ENCODE data around the gene TCOF1.

The TCOF1 gene

DNA sequence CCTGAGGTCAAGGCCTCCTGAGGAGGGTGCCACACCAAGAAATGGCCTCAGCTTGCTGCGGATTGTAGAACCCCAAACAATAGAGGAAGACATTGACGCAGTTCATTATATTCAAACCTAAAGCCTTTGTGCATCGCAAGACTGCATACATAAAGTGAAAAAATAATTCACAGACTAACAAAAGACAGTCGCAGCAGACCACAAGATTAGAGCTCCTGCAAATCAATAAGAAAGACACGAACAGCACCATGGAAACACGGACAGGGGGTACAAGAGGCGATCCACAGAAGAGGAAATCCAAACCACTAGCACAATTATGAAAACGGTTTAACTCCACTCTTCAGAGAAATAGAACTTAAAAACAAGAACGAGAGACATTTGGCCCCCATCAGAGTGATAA lies 10.0 kb upstream of the TCOF1 start:
- no peak overlapping the region for H3K27ac ChIP-seq (ENCODE audit: insufficient read depth, low read depth, low read length, poor library complexity, severe bottlenecking)
- H3K27me3 ChIP-seq (ENCODE audit: control insufficient read depth, insufficient read depth, low read length, poor library complexity, severe bottlenecking), result no peaks in the 10 kb centered on the region
- H3K9me3 ChIP-seq (ENCODE audit: control insufficient read depth, low read length), result no peaks in the 10 kb centered on the region
- no peak overlapping the region for H3K4me3 ChIP-seq (ENCODE audit: insufficient read depth, low read depth, low read length)
- no peaks in the 10 kb centered on the region for H3K36me3 ChIP-seq (ENCODE audit: control insufficient read depth, insufficient read depth, low read length)
- peaks cover 20% of the 10 kb centered on the region for H3K4me1 ChIP-seq (ENCODE audit: control insufficient read depth, insufficient read depth, low read length)
- WGBS, 2 experiments, result 92 to 93% methylated on average over 9 of the region's 9 CpGs

DNA sequence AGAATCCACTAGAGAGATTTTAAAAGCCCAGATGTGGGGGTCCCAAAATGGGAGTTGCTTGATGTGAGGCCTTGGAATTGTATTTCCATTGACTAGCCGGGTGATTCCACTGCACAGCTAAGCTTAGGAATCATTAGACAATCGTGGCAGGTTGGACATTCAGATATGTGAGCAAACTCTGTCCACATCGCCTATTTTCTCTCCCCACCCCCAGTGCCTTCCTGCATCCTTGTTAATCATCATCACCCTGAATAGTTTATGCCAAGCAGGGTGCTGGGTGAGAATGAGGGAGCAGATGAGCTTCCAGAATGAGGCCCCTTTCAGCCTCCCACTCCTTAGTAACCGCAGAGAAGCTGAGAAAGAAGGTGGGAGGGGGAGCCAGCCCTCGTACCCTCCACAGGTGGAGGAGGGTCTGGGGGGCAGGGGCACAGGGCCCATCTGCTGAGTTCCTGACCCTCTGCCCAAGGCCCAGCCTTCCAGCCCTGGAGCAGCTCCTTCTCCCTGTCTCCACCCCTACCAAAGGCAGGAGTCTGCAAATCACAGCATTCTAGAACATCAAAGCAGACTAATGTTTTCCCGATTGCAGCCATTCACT lies 7.7 kb upstream of the TCOF1 start:
- 80 to 84% methylated on average over 6 of the region's 6 CpGs for WGBS, 2 experiments
- no peak overlapping the region for H3K4me3 ChIP-seq (ENCODE audit: insufficient read depth, low read depth, low read length)
- H3K27me3 ChIP-seq (ENCODE audit: control insufficient read depth, insufficient read depth, low read length, poor library complexity, severe bottlenecking), result no peaks in the 10 kb centered on the region
- H3K4me1 ChIP-seq (ENCODE audit: control insufficient read depth, insufficient read depth, low read length), result peaks cover 15% of the 10 kb centered on the region
- H3K27ac ChIP-seq (ENCODE audit: insufficient read depth, low read depth, low read length, poor library complexity, severe bottlenecking), result no peak overlapping the region
- H3K9me3 ChIP-seq (ENCODE audit: control insufficient read depth, low read length), result no peaks in the 10 kb centered on the region
- H3K36me3 ChIP-seq (ENCODE audit: control insufficient read depth, insufficient read depth, low read length), result no peaks in the 10 kb centered on the region

DNA sequence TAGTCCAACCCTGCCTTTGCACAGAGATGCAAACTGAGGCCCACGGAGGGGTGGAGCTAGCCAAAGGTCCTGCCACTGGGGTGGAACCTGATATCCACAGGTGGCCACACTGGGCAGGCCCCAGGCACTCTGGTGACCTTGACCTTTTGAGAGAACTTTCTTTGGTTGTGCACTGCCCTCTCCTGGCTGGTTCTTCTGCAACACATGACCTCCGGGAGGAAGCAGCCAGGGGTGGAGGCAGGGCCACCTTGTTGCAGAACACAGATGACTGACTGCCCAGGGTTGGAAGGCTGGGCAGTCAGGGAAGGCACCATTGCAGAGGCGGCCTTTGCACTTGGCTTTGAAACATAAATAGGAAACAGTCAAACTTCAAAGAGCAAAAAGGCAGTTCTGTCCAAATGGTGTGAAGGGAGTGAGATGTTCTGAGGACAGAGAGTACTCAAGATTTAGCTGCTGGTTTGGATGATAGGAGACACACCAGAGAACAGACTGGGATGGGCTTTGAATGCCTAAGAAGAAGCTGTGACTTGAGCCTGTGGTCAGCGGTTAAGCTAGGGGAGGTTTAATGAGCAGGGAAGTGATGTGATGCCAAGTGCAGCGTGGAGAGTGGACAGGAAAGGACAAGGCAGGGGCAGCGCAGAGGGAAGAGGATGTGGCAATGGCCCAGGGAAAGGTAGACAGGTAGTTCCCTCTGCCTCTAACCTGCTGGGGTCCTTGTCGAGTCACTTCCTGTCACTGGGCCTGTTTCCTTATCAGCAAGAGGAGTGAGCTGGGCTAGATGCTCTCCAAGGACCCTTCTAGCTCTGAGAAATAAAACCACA lies 6.8 kb upstream of the TCOF1 start:
- Histone ChIP-seq H3K27me3 (ENCODE audit: control insufficient read depth, insufficient read depth, low read length, poor library complexity, severe bottlenecking) (no peaks in the 10 kb centered on the region), H3K36me3 (ENCODE audit: control insufficient read depth, insufficient read depth, low read length) (no peaks in the 10 kb centered on the region), H3K4me1 (ENCODE audit: control insufficient read depth, insufficient read depth, low read length) (peaks cover 13% of the 10 kb centered on the region), H3K9me3 (ENCODE audit: control insufficient read depth, low read length) (no peaks in the 10 kb centered on the region), H3K27ac (ENCODE audit: insufficient read depth, low read depth, low read length, poor library complexity, severe bottlenecking) (no peak overlapping the region), H3K4me3 (ENCODE audit: insufficient read depth, low read depth, low read length) (no peak overlapping the region)
- 52% methylated on average over 7 of the region's 7 CpGs for WGBS, 2 experiments

DNA sequence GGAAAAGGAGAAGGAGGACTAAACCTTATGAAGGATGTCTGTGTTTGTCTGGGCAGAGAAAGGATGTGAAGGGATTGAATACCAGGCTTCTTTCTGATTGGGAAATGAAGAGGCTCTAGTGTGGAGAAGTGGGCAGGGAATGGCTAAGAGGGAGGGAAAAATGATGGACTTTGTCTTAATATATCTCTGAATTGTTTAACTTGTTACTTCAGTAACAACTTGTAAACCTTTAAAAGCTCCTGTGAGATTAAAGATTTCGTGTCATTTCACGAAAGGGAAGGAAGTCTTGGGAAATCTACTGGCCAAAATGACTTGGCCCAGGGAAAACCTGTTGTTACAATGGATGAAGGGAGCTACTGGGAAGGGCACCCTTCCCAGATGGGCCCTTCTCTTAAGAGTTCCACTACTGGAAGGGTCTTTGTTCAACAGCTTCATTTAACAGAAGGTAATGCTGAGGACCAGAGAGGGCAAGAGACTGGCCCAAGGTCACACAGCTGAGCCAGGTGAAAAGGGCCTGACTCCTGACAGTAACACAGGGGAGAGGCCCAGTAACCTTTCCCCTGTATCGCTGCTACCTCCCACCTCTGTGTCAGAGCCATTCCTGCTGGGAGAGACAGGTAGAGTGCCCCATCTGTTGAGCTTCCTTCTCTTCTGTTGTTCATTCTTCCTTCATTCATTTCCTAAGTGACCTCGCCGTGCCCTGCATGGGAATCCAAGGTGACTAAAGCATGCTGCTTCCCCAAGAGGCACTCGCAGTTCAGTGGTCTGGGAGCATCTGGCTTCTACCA lies 5.1 kb upstream of the TCOF1 start:
- no peak overlapping the region for H3K4me3 ChIP-seq (ENCODE audit: insufficient read depth, low read depth, low read length)
- WGBS, 2 experiments, result 71 to 78% methylated on average over 6 of the region's 6 CpGs
- H3K27ac ChIP-seq (ENCODE audit: insufficient read depth, low read depth, low read length, poor library complexity, severe bottlenecking), result no peak overlapping the region
- H3K4me1 ChIP-seq (ENCODE audit: control insufficient read depth, insufficient read depth, low read length), result peaks cover under 1% of the 10 kb centered on the region
- H3K9me3 ChIP-seq (ENCODE audit: control insufficient read depth, low read length), result no peaks in the 10 kb centered on the region
- H3K36me3 ChIP-seq (ENCODE audit: control insufficient read depth, insufficient read depth, low read length), result no peaks in the 10 kb centered on the region
- no peaks in the 10 kb centered on the region for H3K27me3 ChIP-seq (ENCODE audit: control insufficient read depth, insufficient read depth, low read length, poor library complexity, severe bottlenecking)

DNA sequence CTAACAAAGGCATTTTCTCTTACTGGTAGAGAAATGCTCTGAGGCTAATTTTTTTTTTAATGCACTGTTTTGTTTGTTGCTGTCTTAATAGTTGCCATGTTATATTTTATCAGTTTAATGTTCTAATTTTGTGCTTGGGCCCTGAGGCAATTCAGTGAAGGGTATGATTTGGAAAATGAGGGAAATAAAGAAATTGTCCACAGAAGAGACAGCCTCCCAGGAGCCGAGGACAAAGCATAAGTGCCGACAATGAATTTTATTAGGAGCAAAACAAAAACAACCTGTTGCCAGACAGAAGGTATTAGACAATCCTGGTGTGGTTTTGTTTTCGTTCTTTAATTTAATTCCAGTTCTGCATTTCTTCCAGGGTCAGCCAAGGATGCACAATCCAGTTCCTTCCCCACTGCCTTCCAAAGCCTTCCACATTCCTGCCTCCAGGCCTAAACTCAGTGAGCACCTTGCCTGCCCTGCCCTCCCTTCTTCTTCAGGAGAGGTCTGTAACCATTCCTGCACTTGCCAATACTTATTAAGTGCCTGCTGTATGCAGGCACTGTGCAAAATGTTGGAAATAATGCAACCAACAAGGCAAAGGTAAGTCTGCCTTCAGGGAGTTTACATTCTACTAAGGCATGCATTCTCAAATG lies 4.3 kb upstream of the TCOF1 start:
- H3K9me3 ChIP-seq (ENCODE audit: control insufficient read depth, low read length), result no peaks in the 10 kb centered on the region
- H3K4me3 ChIP-seq (ENCODE audit: insufficient read depth, low read depth, low read length), result no peak overlapping the region
- no peaks in the 10 kb centered on the region for H3K4me1 ChIP-seq (ENCODE audit: control insufficient read depth, insufficient read depth, low read length)
- no peaks in the 10 kb centered on the region for H3K27me3 ChIP-seq (ENCODE audit: control insufficient read depth, insufficient read depth, low read length, poor library complexity, severe bottlenecking)
- 94 to 97% methylated on average over 3 of the region's 3 CpGs for WGBS, 2 experiments
- H3K27ac ChIP-seq (ENCODE audit: insufficient read depth, low read depth, low read length, poor library complexity, severe bottlenecking), result no peak overlapping the region
- no peaks in the 10 kb centered on the region for H3K36me3 ChIP-seq (ENCODE audit: control insufficient read depth, insufficient read depth, low read length)

DNA sequence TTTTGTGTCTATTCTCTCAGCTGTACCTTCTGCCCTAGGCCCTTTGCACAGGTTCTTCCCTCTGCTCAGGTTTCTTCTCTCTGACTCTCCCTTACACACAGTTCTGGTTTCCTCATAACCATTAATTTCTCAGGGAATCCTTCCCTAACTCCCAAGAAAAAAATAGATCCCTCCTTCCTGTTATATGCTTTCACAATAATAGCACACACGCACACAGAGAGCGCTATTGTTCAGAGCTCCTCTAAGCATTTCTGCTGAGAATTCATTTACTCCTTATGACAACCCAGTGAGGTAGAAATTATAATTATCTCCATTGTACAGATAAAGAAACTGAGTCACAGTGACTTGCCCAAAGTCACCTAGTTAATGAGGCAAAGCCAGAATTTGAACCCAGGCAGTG lies 1.7 kb upstream of the TCOF1 start:
- H3K4me3 ChIP-seq (ENCODE audit: insufficient read depth, low read depth, low read length), result no peak overlapping the region
- H3K27ac ChIP-seq (ENCODE audit: insufficient read depth, low read depth, low read length, poor library complexity, severe bottlenecking), result no peak overlapping the region
- no peaks in the 10 kb centered on the region for H3K27me3 ChIP-seq (ENCODE audit: control insufficient read depth, insufficient read depth, low read length, poor library complexity, severe bottlenecking)
- no peaks in the 10 kb centered on the region for H3K9me3 ChIP-seq (ENCODE audit: control insufficient read depth, low read length)
- H3K4me1 ChIP-seq (ENCODE audit: control insufficient read depth, insufficient read depth, low read length), result no peaks in the 10 kb centered on the region
- WGBS, 2 experiments, result 93 to 97% methylated on average over 2 of the region's 2 CpGs
- H3K36me3 ChIP-seq (ENCODE audit: control insufficient read depth, insufficient read depth, low read length), result peaks cover 6% of the 10 kb centered on the region

DNA sequence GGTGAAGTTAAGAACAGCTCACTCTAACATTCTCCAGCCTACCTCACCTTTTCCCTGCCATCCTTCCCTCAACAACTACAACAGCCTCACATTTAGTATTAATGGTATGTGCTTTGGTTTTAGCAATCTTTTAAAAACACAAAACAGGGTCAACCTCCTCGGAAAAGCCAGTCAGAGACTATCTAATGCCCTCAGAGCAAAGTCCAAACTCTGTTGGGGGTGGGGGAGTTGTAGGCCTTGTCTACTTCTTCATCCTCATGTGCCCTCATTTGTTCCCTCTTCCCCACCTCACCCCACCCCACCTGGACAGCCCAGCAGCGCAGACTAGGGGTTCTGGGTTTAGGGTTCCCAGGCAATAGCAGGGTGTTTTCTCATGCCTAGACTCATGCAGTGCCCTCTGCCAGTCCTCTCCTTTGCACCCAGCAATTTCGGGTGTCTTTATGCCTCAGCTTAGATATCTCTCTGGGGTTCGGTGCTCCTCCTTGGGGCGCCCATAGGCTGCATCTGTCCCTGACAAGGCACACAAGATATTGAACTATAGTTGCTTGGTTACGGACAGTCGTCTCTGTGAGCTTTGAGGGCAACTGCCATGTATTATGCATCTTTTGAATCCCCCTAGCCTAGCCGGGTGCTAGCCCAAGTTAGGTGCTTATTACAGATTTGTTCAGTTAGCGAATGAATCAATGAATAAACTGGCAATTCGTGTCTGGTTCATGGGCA lies 762 bp upstream of the TCOF1 start:
- H3K27me3 ChIP-seq (ENCODE audit: control insufficient read depth, insufficient read depth, low read length, poor library complexity, severe bottlenecking), result no peaks in the 10 kb centered on the region
- no peaks in the 10 kb centered on the region for H3K9me3 ChIP-seq (ENCODE audit: control insufficient read depth, low read length)
- peak overlapping the region; percentile 0 for H3K4me3 ChIP-seq (ENCODE audit: insufficient read depth, low read depth, low read length)
- H3K36me3 ChIP-seq (ENCODE audit: control insufficient read depth, insufficient read depth, low read length), result peaks cover 6% of the 10 kb centered on the region
- H3K4me1 ChIP-seq (ENCODE audit: control insufficient read depth, insufficient read depth, low read length), result no peaks in the 10 kb centered on the region
- no peak overlapping the region for H3K27ac ChIP-seq (ENCODE audit: insufficient read depth, low read depth, low read length, poor library complexity, severe bottlenecking)
- WGBS, 2 experiments, result 80 to 86% methylated on average over 9 to 10 of the region's 10 CpGs

DNA sequence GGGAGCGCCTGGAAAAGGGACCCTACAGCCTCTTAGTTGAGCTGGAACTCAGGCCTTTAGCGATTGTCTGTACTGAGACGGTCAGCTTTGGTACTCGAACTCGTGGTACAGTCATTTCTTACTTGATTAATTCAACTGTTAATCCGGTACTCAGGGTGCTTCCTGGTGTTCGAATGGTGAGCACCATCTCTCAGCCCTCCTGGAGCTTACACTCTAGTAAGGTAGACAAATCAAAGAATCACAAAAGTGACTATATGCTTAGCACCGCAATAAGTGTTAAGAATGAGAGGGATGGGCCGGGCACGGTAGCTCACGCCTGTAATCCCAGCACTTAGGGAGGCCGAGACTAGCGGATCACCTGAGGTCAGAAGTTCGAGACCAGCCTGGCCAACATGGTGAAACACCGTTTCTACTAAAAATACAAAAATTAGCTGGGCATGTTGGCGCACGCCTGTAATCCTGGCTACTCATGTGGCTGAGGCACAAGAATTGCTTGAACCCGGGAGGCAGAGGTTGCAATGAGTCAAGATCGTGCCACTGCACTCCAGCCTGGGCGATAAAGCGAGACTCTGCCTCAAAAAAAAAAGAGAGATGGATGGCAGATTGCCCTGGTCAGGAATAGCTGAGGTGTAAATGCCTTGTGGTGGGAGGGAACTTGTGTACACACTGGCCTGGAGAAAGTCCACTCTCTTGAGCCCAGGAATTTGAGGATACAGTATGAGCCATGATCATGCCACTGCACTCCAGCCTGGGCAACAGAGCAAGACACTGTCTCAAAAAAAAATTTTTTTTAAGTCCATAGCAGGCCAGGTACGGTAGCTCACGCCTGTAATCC lies 981 bp downstream of the TCOF1 start:
- no peaks in the 10 kb centered on the region for H3K27me3 ChIP-seq (ENCODE audit: control insufficient read depth, insufficient read depth, low read length, poor library complexity, severe bottlenecking)
- no peaks in the 10 kb centered on the region for H3K9me3 ChIP-seq (ENCODE audit: control insufficient read depth, low read length)
- no peaks in the 10 kb centered on the region for H3K4me1 ChIP-seq (ENCODE audit: control insufficient read depth, insufficient read depth, low read length)
- WGBS, 2 experiments, result 54 to 55% methylated on average over 23 of the region's 23 CpGs
- no peak overlapping the region for H3K27ac ChIP-seq (ENCODE audit: insufficient read depth, low read depth, low read length, poor library complexity, severe bottlenecking)
- peak overlapping the region; percentile 58 for H3K4me3 ChIP-seq (ENCODE audit: insufficient read depth, low read depth, low read length)
- H3K36me3 ChIP-seq (ENCODE audit: control insufficient read depth, insufficient read depth, low read length), result peaks cover 18% of the 10 kb centered on the region

DNA sequence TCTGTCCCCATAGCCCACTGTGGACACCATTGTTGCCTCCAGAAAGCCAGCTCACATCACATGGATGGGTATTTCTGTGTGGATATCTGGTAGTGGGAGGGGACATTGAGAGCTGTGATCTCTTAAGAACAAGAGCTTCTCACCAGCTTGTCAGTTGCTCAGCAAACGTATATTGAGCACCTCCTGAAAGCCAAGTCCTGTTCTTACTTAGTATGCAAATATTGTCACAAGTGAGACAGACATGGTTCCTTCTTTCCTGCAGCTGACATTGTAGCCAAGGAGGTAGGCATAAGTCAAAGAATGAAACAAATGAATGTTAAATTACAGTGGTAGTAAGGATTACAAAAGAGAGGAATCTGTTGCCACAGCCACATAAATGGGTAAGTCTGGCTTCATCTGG lies 3.8 kb downstream of the TCOF1 start:
- Histone ChIP-seq H3K27ac (ENCODE audit: insufficient read depth, low read depth, low read length, poor library complexity, severe bottlenecking) (no peak overlapping the region), H3K4me1 (ENCODE audit: control insufficient read depth, insufficient read depth, low read length) (no peaks in the 10 kb centered on the region), H3K27me3 (ENCODE audit: control insufficient read depth, insufficient read depth, low read length, poor library complexity, severe bottlenecking) (no peaks in the 10 kb centered on the region), H3K9me3 (ENCODE audit: control insufficient read depth, low read length) (no peaks in the 10 kb centered on the region), H3K4me3 (ENCODE audit: insufficient read depth, low read depth, low read length) (no peak overlapping the region), H3K36me3 (ENCODE audit: control insufficient read depth, insufficient read depth, low read length) (peaks cover 33% of the 10 kb centered on the region)
- WGBS, 2 experiments, result 95 to 98% methylated on average over 1 of the region's 1 CpG
